CD4-positive, alpha-beta T cell treated with Interleukin-1 beta for 1 hour (primary cell): ENCODE data around the gene PAQR5.
"Not testable (repeated sequence)": the region's sequence is repeated elsewhere in the genome, so short reads cannot be mapped to it uniquely, and the experiment has no call there.

Experiments
- DNase-seq, 2 donors: peaks; one replicate each; pipeline ENCODE4 v3.0.0-alpha.2; 2020 to 2022

The PAQR5 gene

GRCh38 chr15:69293741-69294615, 4.7 kb upstream of the PAQR5 start:
- no peak for DNase-seq

DNA sequence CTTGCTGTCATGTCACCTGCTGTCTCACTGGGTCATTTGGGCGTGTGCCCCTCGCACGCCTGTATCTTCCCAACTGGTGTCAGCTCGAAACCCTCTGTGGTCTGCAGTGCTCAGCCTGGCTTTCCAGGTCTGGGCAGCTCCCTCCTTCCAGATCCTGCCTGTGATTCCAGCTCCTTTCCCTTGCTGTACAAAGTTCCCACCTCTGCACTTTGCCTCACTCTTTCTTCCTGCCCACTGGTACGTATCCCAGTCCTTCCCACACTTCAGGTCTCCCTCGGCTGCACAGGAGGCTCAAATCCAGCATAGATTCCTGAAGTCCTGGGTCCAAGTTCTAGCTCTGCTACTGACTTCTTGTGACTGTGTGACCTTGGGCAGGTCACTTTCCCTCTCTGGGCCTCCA, 2.1 kb upstream of the PAQR5 start:
- no peak for DNase-seq

DNA sequence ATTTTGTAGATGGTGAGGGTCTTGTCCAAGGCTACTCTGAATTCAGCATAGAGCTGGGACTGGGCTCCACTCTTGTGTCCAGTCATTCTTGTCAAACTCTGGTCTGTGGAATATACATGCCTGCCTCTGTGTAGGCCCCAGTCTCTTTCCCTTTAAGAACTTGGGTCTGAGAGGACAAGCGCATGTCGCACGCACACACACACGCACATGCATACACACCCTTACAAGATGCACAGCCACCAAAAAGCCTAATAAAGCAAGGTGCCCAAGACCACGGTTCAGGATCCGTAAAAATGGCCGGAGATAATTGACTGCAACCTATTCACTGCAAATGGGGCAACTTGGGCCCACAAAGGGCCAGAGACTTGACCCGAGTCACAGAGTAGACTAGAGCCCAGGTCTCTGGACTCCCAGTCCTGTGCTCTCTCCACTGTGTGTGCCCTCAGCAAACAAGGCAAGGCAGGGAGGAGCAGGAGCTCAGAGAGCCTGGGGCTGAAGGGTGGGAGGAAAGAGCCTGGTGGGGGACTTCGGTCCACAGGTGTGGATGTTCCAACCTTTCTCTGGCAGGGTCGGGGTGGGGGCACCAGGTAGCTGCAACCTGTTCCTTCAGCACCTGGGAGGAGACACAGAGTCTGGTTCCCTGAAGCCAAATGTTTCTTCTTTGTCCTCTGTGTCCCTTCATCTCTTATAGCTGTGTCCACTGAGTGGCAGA, 914 bp upstream of the PAQR5 start:
- DNase-seq = no peak

GRCh38 chr15:69298354-69298696, 387 bp upstream of the PAQR5 start:
- DNase-seq = no peak

DNA sequence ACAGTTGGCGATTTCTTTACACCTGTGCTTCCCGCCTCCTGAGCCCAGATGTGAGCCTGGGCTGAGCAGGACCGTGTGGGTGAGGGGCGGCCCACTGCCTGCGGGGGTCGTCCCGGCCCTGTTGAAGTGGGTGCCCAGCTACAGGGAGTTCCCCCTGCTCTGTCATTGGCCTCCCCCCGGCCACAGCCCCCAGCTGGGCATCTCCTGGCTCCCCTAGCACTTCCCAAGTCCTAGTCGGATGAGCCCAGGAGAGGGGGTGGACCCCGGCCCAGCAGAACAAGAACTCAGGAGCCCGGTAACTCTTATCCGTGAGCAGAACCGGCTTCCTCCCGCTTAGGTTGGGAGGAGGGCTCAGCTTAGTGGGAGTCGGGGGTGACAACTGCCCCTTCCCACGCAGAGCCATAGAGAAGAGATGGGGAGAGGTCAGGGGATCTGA, 757 bp downstream of the PAQR5 start:
- DNase-seq = no peak

GRCh38 chr15:69299943-69300588, 1.4 kb downstream of the PAQR5 start:
- no peak for DNase-seq

- not testable (repeated sequence) for DNase-seq
Observed at GRCh38 chr15:69301101-69301500, 2.4 kb downstream of the PAQR5 start.

DNA sequence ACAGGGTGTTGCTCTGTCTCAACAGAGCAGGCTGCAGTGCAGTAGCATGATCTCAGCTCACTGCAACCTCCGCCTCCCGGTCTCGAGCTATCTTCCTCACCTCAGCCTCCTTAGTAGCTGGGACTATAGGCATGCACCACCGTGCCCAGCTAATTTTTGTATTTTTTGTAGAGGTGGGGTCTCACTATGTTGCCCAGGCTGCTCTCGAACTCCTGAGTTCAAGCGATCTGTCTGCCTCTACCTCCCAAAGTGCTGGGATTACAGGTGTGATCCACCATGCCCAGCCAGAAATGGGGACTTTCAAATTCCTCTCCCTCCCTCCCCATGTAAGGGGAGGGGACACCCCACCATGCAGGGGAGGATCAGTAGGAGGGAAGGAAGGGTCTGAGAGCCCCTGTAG, 3.4 kb downstream of the PAQR5 start:
- DNase-seq = not testable (repeated sequence)

DNA sequence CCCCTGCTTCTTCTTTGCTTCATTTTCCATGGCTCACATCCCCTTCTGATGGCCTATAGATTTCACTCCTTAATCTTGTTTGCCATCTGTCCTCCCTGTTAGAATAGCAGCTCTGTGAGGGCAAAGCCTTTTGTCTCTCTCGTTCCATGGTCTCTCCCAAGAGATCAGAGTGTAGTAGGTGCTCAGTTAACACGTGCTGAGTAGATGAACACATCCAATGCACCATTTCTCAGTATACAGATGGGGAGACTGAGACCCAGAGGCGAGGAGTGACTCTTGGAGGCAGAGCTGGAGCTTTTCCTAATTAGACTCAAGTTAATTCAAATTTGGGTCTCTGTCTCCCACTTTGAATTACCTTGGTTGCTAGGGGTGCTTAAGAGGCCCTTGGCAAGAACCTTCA, 4.2 kb downstream of the PAQR5 start:
- DNase-seq = no peak

DNA sequence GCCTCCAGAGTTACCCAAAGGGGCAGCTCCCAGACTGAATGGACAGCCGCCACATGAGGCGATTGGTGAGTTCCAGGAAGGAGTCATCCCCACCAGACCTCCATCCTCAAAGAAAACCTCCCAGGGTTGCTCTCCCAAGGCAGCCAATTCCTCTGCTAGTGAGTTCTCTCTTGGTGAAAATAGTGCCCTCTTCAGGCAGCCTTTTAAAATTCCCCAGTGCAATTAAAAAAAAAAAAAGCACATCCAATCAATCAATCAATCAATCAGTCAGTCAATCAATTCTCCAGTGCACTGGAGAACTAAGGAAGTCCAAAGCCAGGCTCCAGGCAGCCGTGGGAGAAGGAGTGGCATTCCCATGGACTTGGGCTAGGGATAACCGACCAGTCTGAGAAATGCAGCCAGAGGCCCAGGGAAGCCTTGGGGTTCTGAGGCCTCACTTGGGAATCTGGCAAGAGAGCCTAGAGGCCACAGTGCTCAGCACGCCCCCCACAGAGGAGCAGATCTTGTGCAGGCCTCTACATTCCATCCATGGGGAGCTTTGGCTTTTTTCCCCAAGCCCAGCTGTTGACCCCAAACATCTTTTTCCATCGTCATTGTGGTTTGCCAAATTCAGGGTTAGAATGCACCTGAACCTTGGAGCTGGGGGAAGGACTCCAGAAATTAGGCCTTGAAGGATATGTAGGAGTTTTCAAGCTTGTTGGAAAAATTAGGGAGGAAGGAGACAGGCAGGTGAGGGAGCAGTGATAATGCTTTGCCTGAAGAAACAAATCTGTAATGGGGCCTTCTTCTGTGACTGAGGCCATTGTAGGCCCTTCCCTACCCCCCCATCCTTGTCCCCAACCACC, 4.8 kb downstream of the PAQR5 start:
- DNase-seq = no peak

DNA sequence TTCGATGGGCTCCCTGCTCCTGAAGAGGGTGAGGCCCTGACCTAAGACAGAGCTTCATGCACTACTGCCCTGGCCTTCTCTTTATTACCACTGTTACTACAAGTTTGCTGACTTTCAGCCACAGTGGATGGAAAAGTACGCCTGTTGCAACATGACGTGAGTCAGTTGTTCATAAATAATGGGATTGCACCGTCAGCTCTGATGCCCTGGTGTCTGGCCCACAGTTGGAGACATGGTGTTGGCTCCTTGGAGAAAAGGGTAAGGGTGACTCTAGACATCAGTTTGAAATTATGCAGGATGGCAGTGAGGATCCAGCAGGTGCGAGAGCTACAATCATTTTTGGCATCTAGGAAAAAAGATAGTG, 5.5 kb downstream of the PAQR5 start:
- no peak for DNase-seq

- DNase-seq = no peak
Observed at GRCh38 chr15:69305204-69305931, 6.7 kb downstream of the PAQR5 start.

DNA sequence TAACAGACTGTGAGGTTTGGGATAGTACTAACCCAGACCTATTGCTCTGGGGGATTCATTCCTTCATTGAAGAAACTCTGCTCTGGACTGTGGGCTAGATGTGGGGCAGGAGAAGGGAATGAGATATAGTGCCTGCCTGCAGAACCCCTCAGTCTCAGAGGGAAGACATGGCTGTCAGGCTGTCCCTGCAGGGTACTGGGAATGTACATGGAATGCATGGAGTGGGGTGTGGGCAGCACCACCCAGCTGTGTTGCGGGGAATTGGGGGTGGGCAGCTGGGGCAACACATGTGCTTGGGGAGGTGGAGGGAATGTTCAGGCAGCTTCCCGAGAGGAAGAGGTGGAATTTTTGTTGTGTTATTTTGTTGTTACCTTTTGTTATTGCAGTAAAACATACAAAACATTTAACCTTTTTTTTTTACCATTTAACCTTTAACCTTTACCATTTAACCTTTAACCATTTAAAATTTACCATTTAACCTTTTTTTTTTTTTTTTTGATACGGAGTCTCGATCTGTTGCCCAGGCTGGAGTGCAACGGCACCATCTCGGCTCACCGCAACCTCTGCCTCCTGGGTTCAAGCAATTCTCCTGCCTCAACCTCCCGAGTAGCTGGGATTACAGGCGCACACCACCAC, 7.3 kb downstream of the PAQR5 start:
- no peak for DNase-seq

DNA sequence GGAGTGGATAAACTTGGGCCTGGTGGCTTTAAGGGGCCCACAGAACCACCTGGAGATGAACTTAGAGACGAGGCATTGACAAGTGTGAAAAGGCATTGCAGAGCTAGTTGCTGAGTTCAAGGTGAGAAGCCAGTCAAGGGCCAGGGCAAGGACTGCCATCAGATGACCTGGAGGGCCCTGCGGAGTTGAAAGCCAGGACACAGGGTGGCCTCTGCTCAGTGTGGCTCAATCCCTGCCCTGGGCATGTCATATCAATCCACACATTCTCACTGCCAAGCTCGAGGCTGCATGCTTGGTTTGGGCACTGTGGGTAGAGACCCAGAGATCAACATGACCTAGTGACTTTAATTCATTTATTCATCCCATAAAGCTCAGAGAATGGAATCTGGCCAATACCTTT, 9.2 kb downstream of the PAQR5 start:
- DNase-seq = no peak

- DNase-seq = no peak
Observed at GRCh38 chr15:69308949-69309348, 10.2 kb downstream of the PAQR5 start.

DNA sequence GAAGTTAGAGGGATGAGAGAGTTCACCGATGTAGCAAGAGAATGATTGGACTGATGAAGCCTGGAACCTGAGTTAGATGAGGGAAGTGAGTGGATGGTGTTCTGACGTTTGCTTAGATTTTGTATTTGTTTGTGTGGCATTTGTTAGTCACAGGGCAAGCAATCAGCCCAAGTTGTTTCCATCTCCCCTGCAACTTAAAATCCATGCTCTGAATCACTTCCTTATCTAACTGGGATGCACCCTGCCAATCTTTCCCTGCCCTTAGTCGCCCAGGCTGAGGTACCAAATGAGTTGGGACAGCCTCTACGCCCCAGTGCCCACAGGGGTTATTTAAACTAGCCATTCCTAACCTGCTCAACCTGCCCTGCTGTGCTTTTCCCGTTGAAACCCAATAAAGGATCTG, 12.6 kb downstream of the PAQR5 start:
- DNase-seq = no peak

GRCh38 chr15:69313432-69314000, 14.8 kb downstream of the PAQR5 start:
- no peak for DNase-seq

- DNase-seq = no peak
Observed at GRCh38 chr15:69314131-69314530, 15.4 kb downstream of the PAQR5 start.

DNA sequence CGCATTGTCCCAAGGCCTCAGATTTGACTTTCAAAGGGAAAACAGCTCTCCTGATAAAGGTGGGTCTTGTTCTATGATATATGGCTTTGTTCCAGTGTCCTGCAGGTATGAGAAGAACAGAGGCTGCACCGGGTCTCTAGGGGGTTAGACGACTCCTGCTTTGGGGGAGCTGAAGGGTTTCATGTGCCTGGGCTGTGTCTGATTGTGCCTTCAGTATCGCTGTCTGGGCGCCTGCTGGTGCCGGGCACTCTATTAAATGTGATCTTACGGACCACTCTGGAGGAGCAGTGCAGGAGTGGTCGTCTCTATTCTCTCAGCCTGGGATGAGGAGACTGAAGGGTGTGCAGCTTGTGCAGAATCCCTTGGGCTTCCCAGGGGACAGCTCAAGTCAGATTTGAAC, 16.0 kb downstream of the PAQR5 start:
- no peak for DNase-seq

- no peak for DNase-seq
Observed at GRCh38 chr15:69315402-69316110, 16.8 kb downstream of the PAQR5 start.

DNA sequence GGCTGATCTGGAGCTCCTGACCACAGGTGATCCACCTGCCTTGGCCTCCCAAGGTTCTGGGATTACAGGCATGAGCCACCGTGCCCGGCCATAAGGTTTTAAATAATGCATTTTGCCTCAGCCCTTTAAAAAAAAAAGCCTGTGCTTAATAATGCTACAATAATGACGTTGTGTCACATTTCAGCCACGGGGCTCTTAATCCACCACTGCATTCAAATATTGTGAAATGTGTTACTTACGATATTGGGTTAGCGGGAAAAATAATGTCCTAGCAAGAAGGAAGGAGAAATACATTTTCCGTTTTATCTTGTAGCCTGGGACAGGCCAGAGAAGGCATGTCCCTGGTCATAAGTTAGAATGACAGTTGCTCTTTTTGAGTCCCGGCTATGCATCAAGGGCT, 17.6 kb downstream of the PAQR5 start:
- no peak for DNase-seq
